ENCODE measurements around the gene SYT1.

Gene SYT1

GRCh38 chr12:79482921-79483320, 618.3 kb downstream of the SYT1 start:
- H3K4me3 ChIP-seq (ENCODE audit: low read depth, low read length) = no peak overlapping the region

GRCh38 chr12:79486154-79486553, 621.6 kb downstream of the SYT1 start:
- no peak overlapping the region for H3K4me3 ChIP-seq (ENCODE audit: low read depth, low read length)

GRCh38 chr12:79487386-79488110, 623.0 kb downstream of the SYT1 start:
- H3K4me3 ChIP-seq (ENCODE audit: low read depth, low read length) = no peak overlapping the region
